HG03520 (cell line): ENCODE measurements around the gene NR6A1.

Source experiments
- ATAC-seq: cut with Tn5 transposase; IDR thresholded peaks from one replicate; pipeline ENCODE4 v1.9.1; 2021; ENCODE audit warnings: mild to moderate bottlenecking, moderate library complexity; ENCODE audit not compliant: unreplicated experiment

The NR6A1 gene

DNA sequence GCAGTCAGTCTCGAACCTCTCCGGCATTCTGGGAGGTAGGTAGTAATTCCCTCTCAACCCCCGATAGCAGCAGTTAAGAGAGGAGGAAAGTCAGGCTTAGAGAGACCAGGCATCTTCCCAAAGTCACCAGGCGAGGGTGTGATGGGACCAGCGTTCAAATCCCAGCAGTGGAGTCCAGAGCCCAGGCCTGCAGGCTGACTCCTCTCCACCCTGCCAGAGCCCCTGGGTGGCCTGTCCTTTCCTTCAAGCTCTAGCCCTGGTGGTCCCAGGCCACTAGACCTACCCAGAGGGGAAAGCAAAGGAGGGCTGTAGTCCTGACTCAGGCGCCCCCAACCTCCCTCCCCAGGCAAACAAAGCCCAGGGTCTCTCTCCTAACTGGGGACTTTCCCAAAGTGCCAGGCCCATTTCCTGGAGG, 259.7 kb downstream of the NR6A1 start:
- ATAC-seq = no peak

GRCh38 chr9:124510650-124511425, 260.3 kb downstream of the NR6A1 start:
- ATAC-seq = no peak

GRCh38 chr9:124507880-124508423, 263.2 kb downstream of the NR6A1 start:
- ATAC-seq = no peak

- ATAC-seq = no peak
Measured at GRCh38 chr9:124506931-124507879, 263.9 kb downstream of the NR6A1 start, which contains the start of gene NR5A1. Gene NR5A1, minus strand, starts transcription at chr9:124507399. Its CDS starts 4,004 bp downstream, at chr9:124503395.

DNA sequence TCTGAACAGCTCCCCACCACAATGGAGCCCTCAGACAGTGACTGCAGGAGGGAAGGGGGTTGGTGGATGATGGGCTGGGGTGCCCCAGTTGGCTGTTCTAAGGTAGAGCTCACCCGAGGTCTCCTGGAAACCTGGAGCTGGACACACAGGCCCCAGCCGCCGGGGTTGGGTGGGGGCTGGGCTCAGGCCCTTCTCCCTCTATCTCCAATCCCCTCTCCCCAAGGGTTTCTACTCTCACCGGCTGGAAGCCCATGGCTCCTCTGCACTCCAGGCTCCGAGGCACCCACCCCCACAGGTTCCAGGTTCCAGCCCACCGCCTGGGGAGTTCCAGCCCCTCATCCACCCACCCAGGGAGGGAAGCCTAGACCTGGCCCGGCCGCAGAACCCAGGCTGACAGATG, 264.7 kb downstream of the NR6A1 start:
- no peak for ATAC-seq

DNA sequence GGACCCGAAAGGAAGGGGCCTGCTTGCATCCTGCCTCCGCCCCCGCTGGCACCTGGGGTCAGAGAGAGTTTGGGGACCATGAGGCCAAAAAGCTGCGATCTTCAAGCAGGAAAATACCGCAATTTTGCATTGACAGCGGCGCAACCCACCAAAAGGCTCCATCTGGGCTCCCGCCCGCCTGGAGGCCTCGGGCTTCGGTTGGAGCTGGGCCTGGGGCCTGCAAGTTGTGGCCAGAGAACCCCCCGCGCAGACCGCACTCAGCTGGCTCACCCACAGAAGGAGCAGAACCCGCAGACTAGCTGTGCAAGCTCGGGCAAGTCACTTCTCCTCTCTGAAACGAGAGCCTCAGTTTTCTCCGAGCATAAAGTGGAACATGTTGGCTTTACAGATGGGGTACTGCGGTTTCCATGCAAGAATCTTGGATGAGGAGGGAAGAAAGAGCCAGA, 265.2 kb downstream of the NR6A1 start:
- no peak for ATAC-seq

DNA sequence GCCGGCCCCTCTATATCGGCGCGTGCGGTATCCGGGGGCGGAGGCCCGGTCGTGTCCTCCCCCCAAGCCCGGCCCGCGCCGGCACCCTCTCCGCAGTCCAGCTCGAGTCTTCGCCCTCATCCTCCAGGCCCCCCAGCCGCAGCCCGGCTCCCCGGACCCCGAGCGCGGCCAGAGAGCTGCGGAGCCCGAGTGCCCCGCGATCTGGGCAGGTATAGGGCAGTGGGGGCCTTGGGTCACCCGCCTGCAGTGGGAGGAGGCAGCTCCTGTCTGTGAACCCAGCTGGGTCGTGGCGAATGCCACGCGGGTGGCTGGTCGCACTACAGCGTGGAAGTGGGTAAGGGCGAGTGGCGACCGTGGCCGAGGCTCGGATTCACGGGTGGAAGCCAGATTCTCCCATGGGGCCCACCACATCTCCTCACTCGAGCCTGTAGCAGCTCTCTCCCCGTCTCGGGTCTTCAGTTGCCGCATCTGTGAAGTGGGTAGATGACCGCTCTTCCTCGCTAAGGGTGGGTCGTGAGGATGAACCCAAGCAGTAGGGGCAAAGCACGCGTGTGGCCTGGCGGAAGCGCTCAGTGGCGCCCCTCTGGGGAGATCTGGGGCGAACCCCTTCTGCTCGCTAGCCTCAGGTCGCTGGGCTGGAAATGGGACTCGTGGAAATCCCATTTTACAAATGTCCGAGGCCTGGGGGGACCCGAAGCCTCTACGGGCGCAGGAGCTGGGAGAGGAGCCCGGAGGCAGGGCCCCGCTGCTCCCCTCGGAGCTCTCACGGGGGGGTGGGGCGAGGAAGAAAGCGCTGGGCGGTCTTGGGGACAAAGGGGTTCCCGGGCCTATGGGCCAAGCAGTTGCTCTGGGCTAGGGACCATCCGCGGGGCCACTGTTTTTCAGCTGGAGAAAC, 265.9 kb downstream of the NR6A1 start:
- no peak for ATAC-seq

- ATAC-seq = no peak
Measured at GRCh38 chr9:124504530-124505005, 266.5 kb downstream of the NR6A1 start.

DNA sequence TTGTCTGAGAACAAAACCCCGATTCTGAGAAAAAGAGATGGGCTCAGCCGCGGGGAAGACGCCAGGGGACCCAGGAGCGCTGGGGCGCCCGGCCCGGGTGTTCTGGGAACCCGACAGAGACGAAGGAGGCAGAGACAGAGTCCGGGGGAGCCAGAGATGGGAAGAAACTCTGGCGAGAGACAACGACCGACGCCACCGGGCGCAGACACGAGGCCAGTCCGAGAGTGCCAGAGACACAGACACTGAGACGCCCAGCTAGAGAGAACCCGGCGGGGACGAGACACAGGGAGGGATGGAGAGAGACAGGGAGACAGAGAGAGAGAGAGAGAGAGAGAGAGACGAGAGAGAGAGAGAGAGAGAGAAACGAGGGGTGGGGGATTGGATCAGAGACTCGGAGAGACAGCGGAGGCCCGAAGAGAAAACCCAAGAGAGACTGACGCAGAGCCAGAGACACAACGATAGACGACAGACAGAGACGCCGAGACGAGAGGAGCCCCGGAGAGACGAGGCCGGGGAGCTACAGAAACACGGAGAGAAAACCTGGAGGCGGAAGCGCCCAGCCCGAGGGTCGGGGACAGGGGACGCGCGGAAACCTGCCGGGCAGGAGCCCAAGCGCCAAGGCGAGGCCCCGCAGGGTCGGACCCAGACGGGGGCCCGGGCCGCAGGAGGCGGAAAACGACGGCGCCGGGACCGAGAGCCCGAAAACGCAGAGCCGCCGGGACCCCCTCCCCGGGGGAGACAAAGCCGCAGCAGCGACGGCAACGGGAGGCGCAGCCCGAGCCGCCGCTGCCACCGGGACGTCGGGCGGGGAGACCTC, 267.2 kb downstream of the NR6A1 start:
- ATAC-seq = no peak

DNA sequence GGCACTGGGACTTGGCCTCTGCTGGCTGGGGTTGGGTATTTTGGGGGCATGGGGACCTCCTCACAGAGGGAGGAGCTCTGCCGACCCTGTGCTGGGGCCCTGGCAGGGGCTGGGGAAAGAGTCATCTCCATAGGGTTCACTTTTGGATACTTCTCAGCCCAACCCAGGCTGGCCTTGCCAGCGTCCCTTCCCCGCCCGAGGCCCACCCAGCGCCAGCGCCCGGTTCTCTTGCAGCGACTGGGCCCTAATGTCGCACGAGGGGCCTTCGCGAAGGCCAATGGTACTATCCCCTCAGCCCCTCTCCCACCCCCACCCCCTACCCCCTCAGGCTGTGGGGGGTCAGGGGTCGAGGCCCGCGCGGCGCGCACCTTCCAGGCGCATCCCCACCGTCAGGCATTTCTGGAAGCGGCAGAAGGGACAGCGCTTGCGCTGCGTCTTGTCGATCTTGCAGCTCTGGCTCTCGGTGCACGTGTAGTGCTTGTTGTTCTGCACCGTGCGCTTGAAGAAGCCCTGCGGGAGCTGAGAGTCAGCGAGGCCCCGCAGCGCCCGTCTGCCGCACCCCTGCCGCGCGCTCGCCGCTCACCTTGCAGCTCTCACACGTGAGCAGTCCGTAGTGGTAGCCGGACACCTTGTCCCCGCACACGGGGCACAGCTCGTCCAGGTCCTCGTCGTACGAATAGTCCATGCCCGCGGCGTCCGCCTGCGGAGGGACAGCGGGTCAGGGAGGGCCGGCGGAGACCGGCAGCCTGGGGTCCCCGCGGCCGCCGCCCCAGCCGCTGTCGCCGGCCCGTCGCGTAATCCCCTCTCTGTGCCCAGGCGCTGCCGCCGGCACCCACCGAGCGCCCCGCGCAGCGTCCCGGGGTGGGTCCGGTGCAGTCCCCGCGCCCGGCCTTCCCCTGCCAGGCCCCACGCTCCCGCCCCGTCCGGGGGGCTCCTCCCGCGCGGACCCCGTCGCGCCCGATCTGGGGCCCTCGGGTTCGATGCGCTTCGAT, 268.1 kb downstream of the NR6A1 start:
- ATAC-seq = no peak

GRCh38 chr9:124501771-124502320, 269.3 kb downstream of the NR6A1 start:
- ATAC-seq = no peak

DNA sequence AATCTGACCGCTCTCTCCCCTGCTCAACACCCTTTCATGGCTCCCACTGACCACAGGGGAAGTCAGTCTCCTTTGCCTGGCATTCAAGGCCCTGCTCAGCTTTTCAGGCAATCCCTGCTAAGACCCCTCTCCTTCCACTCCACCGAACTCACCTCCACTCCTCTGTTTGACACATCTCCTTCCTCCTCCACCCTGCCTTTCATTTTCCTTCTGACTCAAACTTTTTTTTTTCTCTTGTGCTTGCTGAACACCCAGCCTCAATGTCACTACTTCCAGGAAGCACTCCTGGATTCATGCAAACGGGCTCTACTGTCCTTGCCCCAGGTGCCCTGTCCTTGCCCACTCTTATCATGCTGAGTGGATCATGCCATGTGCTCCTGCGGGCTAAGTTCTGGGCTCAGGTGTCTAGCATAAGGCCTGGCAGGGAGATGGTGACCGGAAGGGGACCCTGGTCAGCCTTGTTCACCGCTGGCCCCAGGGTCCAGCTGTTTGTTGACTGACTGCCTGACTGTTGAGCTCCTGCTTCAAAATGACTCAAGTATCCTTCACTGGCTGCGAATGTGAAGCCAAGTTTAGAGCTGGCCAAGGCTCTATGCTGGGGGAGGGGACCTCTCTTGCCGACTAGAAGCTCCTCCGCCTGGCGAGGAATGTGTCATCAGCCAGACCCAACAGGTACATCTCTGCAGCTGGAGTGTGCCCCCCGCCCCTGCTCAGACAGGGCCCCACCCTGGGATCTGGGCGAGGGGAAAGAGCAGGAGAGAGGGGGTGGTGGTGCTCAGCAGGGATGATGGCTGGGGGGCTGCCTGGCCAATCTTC, 270.1 kb downstream of the NR6A1 start:
- ATAC-seq = no peak

DNA sequence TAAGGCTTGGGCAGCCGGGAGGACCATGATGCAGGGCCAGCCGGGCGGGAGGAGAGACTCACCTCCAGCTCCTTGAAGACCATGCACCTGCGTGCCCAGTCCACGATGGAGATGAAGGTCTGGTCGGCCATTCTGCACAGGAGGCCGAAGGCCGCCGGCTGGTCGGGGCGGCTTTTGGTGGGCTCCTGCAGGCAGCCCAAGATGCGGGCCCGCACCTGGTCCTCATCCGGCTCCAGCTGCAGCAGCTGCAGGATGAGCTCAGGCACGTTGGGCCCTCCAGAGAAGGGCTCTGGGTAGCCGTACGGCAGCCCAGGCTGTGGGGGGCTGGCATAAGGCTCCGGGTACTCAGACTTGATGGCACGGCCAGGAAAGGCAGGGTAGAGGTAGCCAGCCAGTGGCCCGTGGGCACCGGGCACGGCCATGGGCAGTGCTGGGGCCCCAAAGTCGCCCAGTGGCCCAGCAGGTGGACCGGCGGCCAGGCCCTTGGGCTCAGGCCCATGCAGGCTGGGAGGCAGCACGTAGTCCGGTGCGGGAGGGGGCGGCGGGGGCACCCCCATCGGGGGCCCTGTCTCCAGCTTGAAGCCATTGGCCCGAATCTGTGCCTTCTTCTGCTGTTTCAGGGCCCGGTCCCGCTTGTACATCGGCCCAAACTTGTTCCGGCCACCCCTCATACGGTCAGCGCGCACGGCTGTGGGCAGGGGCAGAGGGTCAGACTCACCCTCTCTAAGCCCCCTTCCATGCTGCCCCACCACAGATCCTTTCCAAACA, 270.9 kb downstream of the NR6A1 start:
- ATAC-seq = no peak

DNA sequence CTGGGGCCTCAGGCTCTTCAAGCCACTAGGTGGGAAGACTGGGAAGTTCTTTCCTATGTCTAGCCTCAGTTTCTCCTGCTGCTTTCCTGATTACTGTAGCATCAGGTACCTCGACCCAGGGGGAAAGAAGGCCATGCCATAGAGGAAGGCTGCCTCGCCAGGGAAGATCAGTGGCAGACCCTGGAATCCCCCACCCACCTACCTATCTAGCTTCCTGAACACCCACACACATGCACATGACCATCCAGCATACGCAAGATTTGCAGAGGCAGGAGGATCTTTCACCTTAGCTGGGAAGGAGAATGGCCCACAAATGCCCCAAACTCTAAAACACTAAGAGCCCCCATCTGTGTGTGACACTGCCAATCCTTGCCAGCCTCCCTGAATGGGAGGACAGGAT, 271.9 kb downstream of the NR6A1 start:
- no peak for ATAC-seq

DNA sequence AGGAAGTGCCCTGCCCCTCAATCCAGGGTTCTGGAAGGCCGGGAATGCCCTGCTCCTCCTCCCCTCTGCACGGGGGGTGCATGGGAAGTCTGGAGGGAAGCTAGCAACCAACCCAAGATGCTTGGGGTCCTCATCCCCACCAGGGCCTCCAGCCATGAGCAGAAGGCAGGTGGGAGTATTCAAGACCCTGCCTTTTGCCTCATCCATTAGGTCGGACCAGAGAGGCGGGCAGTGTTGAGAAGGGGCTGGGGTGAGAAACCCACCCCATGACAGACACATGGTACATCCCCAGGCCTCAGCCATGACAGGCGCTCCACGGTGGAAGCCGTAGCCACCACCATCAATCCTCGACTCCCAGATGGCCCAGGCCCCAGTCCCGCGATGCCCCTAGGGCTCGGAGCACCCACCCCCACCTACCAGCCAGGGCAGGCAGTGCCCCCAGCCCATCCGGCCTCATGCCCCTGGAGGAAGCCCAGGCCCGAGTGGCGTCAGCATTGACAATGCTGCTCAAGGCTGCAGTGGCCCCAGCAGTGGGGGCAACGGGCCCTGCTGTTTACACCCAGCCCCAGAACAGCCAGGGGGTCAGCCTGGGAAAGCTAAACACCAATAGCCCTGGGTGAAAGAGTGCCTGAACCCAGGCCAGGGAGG, 272.5 kb downstream of the NR6A1 start:
- ATAC-seq = no peak

DNA sequence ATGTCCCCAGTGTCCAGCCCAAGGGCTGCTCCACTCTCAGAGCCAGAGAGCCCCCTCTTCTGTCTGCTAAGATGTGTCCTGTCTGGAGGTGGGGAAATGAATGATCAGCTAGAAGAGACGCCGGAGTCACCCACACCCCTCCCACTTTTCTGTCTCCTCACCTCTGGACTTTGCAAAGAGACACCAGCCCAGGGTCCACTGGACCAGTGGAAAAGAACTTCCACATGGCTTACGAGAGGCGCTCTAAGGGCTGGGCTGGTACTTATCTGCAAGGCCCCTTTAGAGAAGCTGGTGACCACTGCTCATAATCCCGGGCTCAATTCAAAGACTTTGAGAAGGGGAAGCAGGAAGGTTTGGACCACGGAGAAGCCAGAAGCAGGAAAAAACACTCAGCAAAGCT, 273.1 kb downstream of the NR6A1 start:
- no peak for ATAC-seq
